Measurements from ENCODE around the gene SMAD1.

GRCh38 chr4:145535202-145535601, 53.5 kb downstream of the SMAD1 start:
- no peak for TF ChIP-seq CTCF (conservative IDR thresholded peaks at IDR 0.05 in 1 of 2, IDR thresholded peaks at IDR 0.05 in 1 of 2; ENCODE audit: low read depth in 1 of 2, low read length in 2 of 2)
- TF ChIP-seq EZH2 (IDR thresholded peaks at IDR 0.05; ENCODE audit: low read length, missing control alignments), result no peak
